DOHH2 (cell line): ENCODE measurements around the gene NIT1.

Source experiments
- EZH2phosphoT487 ChIP-seq: fragments of 200-600 bp; sonication (generic); IDR thresholded peaks from 2 replicates; pipeline ENCODE4 v1.6.1; 2017; ENCODE audit warnings: borderline replicate concordance, mild to moderate bottlenecking, antibody characterized with exemption, low read length, moderate library complexity, mixed read lengths
- TF ChIP-seq, protein P1 (sequence below): fragments of 200-600 bp; sonication (generic); IDR thresholded peaks from one replicate; pipeline ENCODE4 v1.5.1; 2014; ENCODE audit warnings: antibody characterized with exemption, mild to moderate bottlenecking, low read depth, low read length; ENCODE audit not compliant: poor library complexity, severe bottlenecking

DNA sequence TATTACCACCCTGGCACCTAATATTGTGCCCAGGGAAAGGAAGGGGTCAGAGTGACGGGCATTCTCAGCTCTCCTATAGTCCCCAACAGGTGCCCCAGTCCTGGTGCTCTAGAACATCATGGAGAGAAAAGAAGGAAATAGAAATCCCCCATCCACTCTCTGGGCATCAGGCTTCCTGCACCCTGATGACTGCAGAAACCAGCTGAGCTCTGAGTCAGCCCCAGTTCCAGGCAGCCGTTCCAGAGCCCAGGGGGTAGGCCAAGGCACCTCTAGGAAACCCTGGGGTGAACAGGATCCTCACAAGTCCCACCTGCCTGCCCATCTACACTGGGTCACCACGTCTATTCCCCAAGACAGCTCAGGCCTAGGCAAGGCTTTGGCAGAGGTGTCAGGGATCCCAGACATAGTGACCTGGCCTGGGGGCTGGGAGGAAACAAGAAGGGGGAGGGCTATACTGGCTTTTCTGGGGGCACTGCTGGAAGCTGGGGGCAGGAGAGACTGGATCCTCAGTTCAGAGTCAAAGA is 29.3 kb upstream of the NIT1 start:
- TF ChIP-seq, protein P1, sequence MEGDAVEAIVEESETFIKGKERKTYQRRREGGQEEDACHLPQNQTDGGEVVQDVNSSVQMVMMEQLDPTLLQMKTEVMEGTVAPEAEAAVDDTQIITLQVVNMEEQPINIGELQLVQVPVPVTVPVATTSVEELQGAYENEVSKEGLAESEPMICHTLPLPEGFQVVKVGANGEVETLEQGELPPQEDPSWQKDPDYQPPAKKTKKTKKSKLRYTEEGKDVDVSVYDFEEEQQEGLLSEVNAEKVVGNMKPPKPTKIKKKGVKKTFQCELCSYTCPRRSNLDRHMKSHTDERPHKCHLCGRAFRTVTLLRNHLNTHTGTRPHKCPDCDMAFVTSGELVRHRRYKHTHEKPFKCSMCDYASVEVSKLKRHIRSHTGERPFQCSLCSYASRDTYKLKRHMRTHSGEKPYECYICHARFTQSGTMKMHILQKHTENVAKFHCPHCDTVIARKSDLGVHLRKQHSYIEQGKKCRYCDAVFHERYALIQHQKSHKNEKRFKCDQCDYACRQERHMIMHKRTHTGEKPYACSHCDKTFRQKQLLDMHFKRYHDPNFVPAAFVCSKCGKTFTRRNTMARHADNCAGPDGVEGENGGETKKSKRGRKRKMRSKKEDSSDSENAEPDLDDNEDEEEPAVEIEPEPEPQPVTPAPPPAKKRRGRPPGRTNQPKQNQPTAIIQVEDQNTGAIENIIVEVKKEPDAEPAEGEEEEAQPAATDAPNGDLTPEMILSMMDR = no peak
- TF ChIP-seq EZH2phosphoT487 = no peak
